Measurements from ENCODE around the gene LPXN.

GRCh38 chr11:58490827-58491226 is 84.8 kb downstream of the LPXN start:
- TF ChIP-seq CTCF (conservative IDR thresholded peaks at IDR 0.05 in 1 of 2, IDR thresholded peaks at IDR 0.05 in 1 of 2; ENCODE audit: extremely low read depth in 1 of 2, insufficient read depth in 1 of 2, low read depth in 1 of 2, low read length in 2 of 2), result no peak
- TF ChIP-seq EZH2 (IDR thresholded peaks at IDR 0.05; ENCODE audit: borderline replicate concordance, low read length), result no peak

Data from mammary epithelial cell (primary cell).